ES-I3 (cell line): ENCODE measurements around the gene CYP1A2.

Experiments
- H3K36me3 ChIP-seq: 2 replicates; pipeline ENCODE4 v1.6.1; 2013; ENCODE audit warnings: mild to moderate bottlenecking, low read length, control low read depth, moderate library complexity; ENCODE audit not compliant: insufficient read depth
- H3K4me1 ChIP-seq: 2 replicates; pipeline ENCODE4 v1.6.1; 2013; ENCODE audit warnings: mild to moderate bottlenecking, control low read depth, low read length; ENCODE audit not compliant: insufficient read depth
- H3K9ac ChIP-seq: 2 replicates; pipeline ENCODE4 v1.6.1; 2013; ENCODE audit warnings: low read depth, mild to moderate bottlenecking, low read length, moderate library complexity
- H3K9me3 ChIP-seq: 2 replicates; pipeline ENCODE4 v1.6.1; 2013; ENCODE audit warnings: mild to moderate bottlenecking, low read length, moderate library complexity; ENCODE audit not compliant: control insufficient read depth, insufficient read depth

CYP1A2 gene

GRCh38 chr15:74758736-74759135 is 10.1 kb downstream of the CYP1A2 start:
- H3K4me1 ChIP-seq, result peaks cover 31% of the 10 kb centered on the region
- no peak overlapping the region for H3K9ac ChIP-seq
- H3K36me3 ChIP-seq, result no peaks in the 10 kb centered on the region
- no peaks in the 10 kb centered on the region for H3K9me3 ChIP-seq

- Histone ChIP-seq H3K9ac (no peak overlapping the region), H3K36me3 (no peaks in the 10 kb centered on the region), H3K4me1 (peaks cover 27% of the 10 kb centered on the region), H3K9me3 (no peaks in the 10 kb centered on the region)
These were observed 14.1 kb downstream of the CYP1A2 start for GRCh38 chr15:74762791-74763150.

DNA sequence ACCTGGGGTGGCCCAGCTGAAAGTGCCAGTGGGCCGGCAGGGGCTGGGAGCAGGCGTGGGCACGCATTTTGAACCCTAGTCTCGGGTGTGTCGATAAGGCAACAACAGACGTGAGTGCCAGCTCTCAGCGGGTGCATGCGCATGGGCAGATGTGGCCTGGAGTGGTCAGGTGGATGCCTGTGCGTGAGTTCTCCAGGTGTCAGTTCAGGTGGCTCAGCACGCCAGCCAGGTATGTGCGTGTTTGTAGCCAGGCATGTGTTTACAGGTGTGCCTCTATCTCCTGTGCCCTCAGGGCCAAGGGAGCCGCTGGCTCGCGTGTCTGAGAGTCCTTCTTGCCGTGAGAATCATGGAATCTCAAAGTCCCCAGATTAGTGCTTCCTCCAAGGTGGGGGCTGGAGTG is 14.8 kb downstream of the CYP1A2 start:
- Histone ChIP-seq H3K9me3 (no peaks in the 10 kb centered on the region), H3K36me3 (no peaks in the 10 kb centered on the region), H3K4me1 (peaks cover 31% of the 10 kb centered on the region), H3K9ac (no peak overlapping the region; the same call in 1 of the 2 replicates)

DNA sequence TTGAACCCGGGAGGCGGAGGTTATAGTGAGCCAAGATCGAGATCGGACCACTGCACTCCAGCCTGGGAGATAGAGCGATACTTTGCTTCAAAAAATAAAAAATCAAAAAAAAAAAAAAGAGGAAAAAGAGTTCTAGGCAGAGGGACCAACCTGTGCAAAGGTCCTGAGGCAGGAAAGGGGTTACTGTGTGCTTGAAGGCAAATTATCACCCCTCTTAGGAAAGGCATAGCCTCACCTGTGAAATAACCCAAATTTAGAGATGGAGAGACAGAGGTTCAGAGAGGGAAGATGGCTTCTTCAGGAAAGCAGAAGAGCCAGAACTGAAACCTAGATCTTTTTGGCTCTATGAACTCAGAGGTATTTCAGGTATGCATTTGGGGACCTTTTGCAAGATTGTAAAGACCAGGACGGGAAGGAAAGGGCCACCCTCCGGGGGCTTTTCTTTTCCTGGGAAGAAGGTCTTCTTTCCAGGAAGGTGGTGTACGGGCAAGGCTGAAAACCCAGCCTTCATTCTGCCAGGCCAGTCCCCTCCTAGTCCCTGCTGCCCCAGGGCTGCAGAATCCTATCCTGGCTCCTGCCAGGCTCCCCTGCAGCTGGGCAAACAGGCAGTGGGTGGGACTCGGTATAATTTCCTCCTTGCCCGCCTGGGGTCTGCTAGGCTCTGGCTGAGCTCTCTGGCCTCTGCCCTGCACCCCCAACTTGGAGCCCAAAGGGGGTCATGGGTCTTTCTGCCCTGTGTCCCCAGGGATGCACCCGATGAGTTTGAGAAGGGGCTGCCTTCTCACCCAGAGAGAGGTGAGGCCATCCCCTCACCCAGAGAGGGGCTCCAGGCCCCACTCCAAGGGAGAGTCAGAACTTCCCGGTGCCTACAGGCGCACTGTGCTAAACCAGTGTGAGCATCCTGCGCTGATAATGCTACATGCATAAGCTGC is 18.8 kb downstream of the CYP1A2 start:
- H3K4me1 ChIP-seq, result peaks cover 27% of the 10 kb centered on the region; the same call in 1 of the 2 replicates
- H3K9ac ChIP-seq, result no peak overlapping the region
- no peaks in the 10 kb centered on the region for H3K36me3 ChIP-seq
- no peaks in the 10 kb centered on the region for H3K9me3 ChIP-seq

- Histone ChIP-seq H3K36me3 (no peaks in the 10 kb centered on the region), H3K9ac (no peak overlapping the region; the same call in 1 of the 2 replicates)
These were observed 19.6 kb downstream of the CYP1A2 start for GRCh38 chr15:74768099-74768770.

GRCh38 chr15:74768771-74769342 is 20.2 kb downstream of the CYP1A2 start:
- Histone ChIP-seq H3K9me3 (no peaks in the 10 kb centered on the region), H3K36me3 (no peaks in the 10 kb centered on the region), H3K9ac (no peak overlapping the region; the same call in 1 of the 2 replicates), H3K4me1 (peaks cover 24% of the 10 kb centered on the region; the same call in 1 of the 2 replicates)

More at GRCh38 chr15:74768099-74768770, 19.6 kb downstream of the CYP1A2 start:
- Histone ChIP-seq H3K9me3 (no peaks in the 10 kb centered on the region), H3K4me1 (peaks cover 24% of the 10 kb centered on the region; the same call in 1 of the 2 replicates)

DNA sequence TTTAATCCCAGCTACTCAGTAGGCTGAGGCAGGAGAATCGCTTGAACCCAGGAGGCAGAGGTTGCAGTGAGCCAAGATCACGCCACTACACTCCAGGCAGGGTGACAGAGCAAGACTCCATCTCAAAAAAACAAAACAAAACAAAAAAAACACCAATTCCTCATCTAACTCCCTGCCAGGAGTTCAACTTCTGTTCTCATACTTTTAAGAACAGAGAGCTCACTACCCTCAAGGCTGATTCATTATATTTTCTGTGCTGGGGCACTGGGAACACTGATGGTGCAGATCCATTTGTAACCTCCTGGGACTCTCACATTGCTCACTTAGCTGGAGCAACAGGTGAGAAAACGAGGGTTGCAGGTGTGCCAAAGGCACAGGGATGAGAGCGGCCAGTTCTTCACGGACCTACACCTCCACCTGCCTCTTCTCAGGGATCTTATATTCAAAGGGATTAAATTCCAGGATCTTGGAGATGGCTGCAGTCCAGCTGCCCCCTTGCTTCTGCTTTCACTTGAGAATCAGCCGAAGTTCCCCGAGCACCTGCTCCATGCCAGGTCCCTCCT is 20.9 kb downstream of the CYP1A2 start:
- Histone ChIP-seq H3K36me3 (no peaks in the 10 kb centered on the region), H3K9me3 (no peaks in the 10 kb centered on the region), H3K9ac (no peak overlapping the region), H3K4me1 (peaks cover 27% of the 10 kb centered on the region; the same call in 1 of the 2 replicates)

- Histone ChIP-seq H3K9ac (no peak overlapping the region), H3K36me3 (no peaks in the 10 kb centered on the region), H3K9me3 (no peaks in the 10 kb centered on the region), H3K4me1 (peaks cover 27% of the 10 kb centered on the region; the same call in 1 of the 2 replicates)
These were observed 21.7 kb downstream of the CYP1A2 start for GRCh38 chr15:74770211-74770903.

DNA sequence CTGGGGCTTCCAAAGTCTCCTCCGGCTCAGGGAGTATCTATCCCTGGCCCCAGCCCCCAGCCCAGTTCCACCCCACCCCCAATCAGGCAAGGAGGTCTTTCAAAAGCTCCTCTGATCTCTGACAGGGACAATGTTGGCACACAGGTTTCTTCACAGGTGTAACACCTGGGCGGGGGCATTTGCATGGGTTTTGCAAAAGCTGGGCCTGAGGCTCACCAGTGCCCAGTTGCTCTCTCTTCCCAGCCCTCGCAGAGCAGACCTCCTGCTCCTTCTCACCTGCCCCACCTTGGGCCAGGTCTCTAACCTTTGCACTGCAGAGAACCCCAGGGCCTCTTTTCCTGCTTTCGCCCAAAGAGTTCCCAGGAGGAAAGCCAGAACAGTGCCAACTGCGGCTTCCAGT is 24.7 kb downstream of the CYP1A2 start:
- Histone ChIP-seq H3K4me1 (peaks cover 37% of the 10 kb centered on the region; the same call in 1 of the 2 replicates), H3K36me3 (no peaks in the 10 kb centered on the region), H3K9me3 (no peaks in the 10 kb centered on the region), H3K9ac (no peak overlapping the region)

DNA sequence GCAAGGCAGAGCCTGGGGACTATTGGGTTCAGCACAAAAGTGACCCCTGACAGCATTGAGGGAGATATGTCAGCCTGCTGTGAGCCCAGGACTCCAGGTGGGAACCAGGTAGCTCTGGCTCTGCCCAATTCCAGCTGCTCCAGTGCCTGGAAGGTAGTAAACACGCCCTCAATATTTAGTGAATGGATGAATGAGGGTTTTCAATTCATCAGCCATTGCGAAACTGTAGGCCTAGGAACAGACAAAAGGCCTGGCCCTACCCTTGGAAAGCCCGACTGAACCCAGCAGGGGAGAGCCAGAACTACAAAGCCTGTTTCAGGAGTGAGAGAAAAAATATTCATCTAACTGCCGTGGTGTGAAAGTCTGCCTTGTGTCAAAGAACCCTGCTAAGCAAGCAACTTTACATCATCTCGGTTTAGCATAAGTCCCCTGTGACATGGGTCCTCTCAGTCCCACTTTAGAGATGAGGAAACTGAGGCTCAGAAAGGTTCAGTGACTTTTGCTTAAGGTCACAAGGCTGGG is 25.1 kb downstream of the CYP1A2 start:
- no peaks in the 10 kb centered on the region for H3K36me3 ChIP-seq
- H3K4me1 ChIP-seq, result peaks cover 37% of the 10 kb centered on the region; the same call in 1 of the 2 replicates
- no peak overlapping the region for H3K9ac ChIP-seq
- H3K9me3 ChIP-seq, result no peaks in the 10 kb centered on the region

- no peak overlapping the region for H3K9ac ChIP-seq
- peaks cover 39% of the 10 kb centered on the region; the same call in 1 of the 2 replicates for H3K4me1 ChIP-seq
- H3K9me3 ChIP-seq, result no peaks in the 10 kb centered on the region
- H3K36me3 ChIP-seq, result no peaks in the 10 kb centered on the region
These were observed 26.5 kb downstream of the CYP1A2 start for GRCh38 chr15:74775132-74775562.

DNA sequence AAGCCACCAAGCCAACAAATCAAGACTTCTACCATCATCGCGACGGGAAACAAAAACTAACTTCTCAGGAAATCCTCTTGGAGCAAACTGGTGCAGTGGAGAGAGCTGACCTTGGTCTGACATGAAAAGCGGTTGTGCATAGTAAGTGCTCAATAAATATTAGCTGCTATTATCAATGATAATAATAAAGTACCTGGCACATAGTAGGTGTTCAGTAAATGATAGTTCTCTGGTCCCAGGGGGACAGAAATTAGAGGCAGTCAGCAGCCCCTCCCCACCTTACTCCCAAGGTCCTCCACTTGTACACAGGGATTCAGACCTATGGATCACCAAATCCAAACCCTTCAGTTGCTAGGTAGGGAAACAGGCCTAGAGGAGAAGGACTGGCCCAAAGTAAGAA is 27.2 kb downstream of the CYP1A2 start:
- H3K9ac ChIP-seq, result no peak overlapping the region
- H3K9me3 ChIP-seq, result no peaks in the 10 kb centered on the region
- no peaks in the 10 kb centered on the region for H3K36me3 ChIP-seq
- H3K4me1 ChIP-seq, result peaks cover 44% of the 10 kb centered on the region; the same call in 1 of the 2 replicates
